Measurements from ENCODE around the gene TMEM247.

The TMEM247 gene

GRCh38 chr2:46479265-46479664 is at the start of gene TMEM247:
Gene TMEM247 (plus strand): TSS chr2:46479565.
- Histone ChIP-seq H3K27me3 (ENCODE audit: insufficient read depth, low read length) (no peaks in the 10 kb centered on the region), H3K79me2 (ENCODE audit: control insufficient read depth, insufficient read depth, low read length, unreplicated experiment) (no peaks in the 10 kb centered on the region), H3K4me3 (ENCODE audit: low read depth, low read length) (no peak within 1 kb of the TSS), H3K27ac (ENCODE audit: low read depth, low read length) (no peak within 1 kb of the TSS), H2AFZ (ENCODE audit: low read length, unreplicated experiment) (no peak within 1 kb of the TSS), H3K36me3 (ENCODE audit: insufficient read depth, low read length) (no peaks in the 10 kb centered on the region), H3K4me1 (ENCODE audit: control insufficient read depth, insufficient read depth, low read length, unreplicated experiment) (peaks cover 18% of the 10 kb centered on the region)

DNA sequence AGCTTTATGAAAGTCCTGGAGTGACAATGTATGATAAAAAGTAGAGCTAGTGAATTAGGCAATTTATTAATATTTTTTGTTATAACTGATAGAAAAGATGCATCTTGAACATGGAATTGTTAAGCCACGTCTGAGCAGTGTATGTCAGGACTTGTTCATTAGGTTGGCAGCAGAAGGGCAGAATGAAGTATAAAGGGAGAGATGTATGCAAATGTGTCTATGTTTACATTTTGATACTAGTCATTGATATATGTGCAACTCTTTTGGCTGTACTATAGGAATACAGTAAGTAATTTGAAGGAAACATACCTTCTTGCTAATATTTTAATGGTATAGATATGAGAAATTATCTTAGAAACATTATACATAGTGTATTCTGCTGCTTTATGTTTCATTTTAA is 49.0 kb upstream of the TMEM247 start:
- no peaks in the 10 kb centered on the region for H3K4me1 ChIP-seq (ENCODE audit: control insufficient read depth, insufficient read depth, low read length, unreplicated experiment)
- no peaks in the 10 kb centered on the region for H3K36me3 ChIP-seq (ENCODE audit: insufficient read depth, low read length)
- H3K4me3 ChIP-seq (ENCODE audit: low read depth, low read length): no peak overlapping the region
- no peak overlapping the region for H3K27ac ChIP-seq (ENCODE audit: low read depth, low read length)
- no peak overlapping the region for H2AFZ ChIP-seq (ENCODE audit: low read length, unreplicated experiment)
- H3K79me2 ChIP-seq (ENCODE audit: control insufficient read depth, insufficient read depth, low read length, unreplicated experiment): no peaks in the 10 kb centered on the region
- H3K27me3 ChIP-seq (ENCODE audit: insufficient read depth, low read length): peaks cover 12% of the 10 kb centered on the region; the same call in 1 of the 2 replicates

DNA sequence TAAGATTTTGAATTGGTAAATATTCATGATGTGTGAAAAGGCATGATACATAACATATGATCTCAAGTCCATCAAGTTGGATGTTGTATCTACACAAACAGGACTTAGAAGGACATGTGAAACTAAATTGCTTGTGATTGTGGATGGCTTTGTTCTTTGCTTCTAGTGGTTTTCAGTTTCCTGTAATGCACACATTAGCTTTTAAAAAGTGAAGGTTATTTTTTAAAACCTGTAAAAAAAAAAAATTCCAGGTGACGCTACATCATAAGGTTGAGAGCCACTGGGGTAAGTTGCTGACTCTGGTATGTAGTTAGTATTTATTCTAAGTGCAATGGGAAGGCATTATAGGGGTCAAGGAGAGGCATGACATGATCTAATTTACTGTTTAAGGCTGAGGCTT is 48.4 kb upstream of the TMEM247 start:
- no peak overlapping the region for H3K4me3 ChIP-seq (ENCODE audit: low read depth, low read length)
- no peaks in the 10 kb centered on the region for H3K79me2 ChIP-seq (ENCODE audit: control insufficient read depth, insufficient read depth, low read length, unreplicated experiment)
- H3K36me3 ChIP-seq (ENCODE audit: insufficient read depth, low read length): no peaks in the 10 kb centered on the region
- peaks cover 12% of the 10 kb centered on the region; the same call in 1 of the 2 replicates for H3K27me3 ChIP-seq (ENCODE audit: insufficient read depth, low read length)
- no peak overlapping the region for H2AFZ ChIP-seq (ENCODE audit: low read length, unreplicated experiment)
- H3K27ac ChIP-seq (ENCODE audit: low read depth, low read length): no peak overlapping the region
- H3K4me1 ChIP-seq (ENCODE audit: control insufficient read depth, insufficient read depth, low read length, unreplicated experiment): no peaks in the 10 kb centered on the region

DNA sequence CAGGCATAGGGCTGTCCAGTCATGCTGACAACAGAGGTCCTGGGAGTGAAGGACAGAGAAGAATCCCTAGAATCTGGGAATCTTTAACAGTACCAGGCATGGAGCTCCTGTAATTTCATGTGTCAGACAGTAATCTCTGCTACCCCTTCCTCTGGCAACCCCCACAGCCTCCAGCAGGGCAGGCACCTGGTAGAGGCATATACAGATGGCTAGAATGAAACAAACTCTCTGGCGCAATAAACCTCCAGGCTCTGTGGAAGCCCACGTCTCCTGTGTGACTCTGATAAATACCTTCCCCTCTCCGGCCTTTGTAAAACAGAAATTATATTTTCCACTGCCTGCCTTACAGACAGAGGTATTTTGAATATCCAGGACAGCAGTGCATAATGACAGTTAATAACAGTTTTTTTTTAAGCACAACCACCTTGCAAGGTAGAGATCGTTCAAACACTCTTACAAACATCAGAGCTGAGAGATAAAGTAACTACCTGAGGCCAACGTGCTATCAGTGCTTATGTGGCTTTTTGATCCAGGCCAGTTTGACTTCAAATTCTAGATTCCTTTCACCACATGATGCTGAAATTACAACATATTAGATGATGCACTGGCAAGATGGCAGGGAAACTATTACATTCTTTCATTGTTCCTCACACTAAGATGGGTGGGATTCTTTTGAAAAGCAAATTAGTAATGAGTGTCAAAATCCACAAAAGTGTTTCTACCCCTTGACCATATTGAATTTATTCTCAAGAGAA is 47.7 kb upstream of the TMEM247 start:
- H3K4me3 ChIP-seq (ENCODE audit: low read depth, low read length): no peak overlapping the region
- no peak overlapping the region for H2AFZ ChIP-seq (ENCODE audit: low read length, unreplicated experiment)
- no peaks in the 10 kb centered on the region for H3K4me1 ChIP-seq (ENCODE audit: control insufficient read depth, insufficient read depth, low read length, unreplicated experiment)
- no peak overlapping the region for H3K27ac ChIP-seq (ENCODE audit: low read depth, low read length)
- H3K27me3 ChIP-seq (ENCODE audit: insufficient read depth, low read length): peaks cover 12% of the 10 kb centered on the region; the same call in 1 of the 2 replicates
- H3K79me2 ChIP-seq (ENCODE audit: control insufficient read depth, insufficient read depth, low read length, unreplicated experiment): no peaks in the 10 kb centered on the region
- H3K36me3 ChIP-seq (ENCODE audit: insufficient read depth, low read length): no peaks in the 10 kb centered on the region

DNA sequence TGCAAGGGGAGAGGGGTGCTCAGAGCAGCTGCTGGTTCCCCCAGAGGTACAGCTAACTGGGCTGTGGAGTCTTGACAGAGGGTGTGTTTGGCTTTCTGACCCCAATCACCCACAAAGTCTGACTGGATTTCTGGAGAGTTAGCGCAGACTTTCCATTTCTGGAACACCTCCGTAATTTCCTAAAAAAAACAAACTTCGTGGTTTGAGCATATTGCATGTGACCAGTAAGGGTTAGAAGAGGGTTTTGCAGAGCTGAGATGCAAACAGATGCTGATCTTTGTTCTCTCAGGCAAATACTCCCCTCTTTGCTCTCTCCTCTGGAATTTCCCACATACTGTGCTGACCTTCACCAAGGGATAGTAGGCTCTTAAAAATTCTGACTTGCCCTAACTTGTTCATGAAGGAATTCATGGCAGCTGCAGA is 44.5 kb upstream of the TMEM247 start:
- H2AFZ ChIP-seq (ENCODE audit: low read length, unreplicated experiment): no peak overlapping the region
- H3K27ac ChIP-seq (ENCODE audit: low read depth, low read length): no peak overlapping the region
- no peak overlapping the region for H3K4me3 ChIP-seq (ENCODE audit: low read depth, low read length)
- peaks cover 12% of the 10 kb centered on the region for H3K27me3 ChIP-seq (ENCODE audit: insufficient read depth, low read length)
- H3K36me3 ChIP-seq (ENCODE audit: insufficient read depth, low read length): no peaks in the 10 kb centered on the region
- no peaks in the 10 kb centered on the region for H3K4me1 ChIP-seq (ENCODE audit: control insufficient read depth, insufficient read depth, low read length, unreplicated experiment)
- H3K79me2 ChIP-seq (ENCODE audit: control insufficient read depth, insufficient read depth, low read length, unreplicated experiment): no peaks in the 10 kb centered on the region

DNA sequence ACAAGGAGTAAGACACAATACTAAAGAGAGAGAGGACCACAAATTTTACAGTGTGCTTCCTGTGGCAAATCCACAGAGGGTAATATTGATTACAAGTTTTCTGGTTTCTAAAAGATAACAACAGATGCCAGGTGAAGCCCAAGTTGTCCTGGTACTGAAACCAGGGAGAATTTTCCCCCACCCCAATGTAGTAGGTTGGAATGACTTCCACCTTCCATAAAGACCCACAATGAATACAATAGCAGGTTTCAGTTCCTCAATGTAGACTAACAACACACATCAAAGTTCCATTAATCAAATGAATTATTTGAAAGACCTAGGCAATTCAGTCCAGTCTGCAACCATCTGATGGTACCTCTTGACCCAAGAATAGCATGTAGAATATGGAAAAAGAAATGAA is 44.0 kb upstream of the TMEM247 start:
- Histone ChIP-seq H3K27ac (ENCODE audit: low read depth, low read length) (no peak overlapping the region), H3K79me2 (ENCODE audit: control insufficient read depth, insufficient read depth, low read length, unreplicated experiment) (no peaks in the 10 kb centered on the region), H2AFZ (ENCODE audit: low read length, unreplicated experiment) (no peak overlapping the region), H3K4me3 (ENCODE audit: low read depth, low read length) (no peak overlapping the region), H3K36me3 (ENCODE audit: insufficient read depth, low read length) (no peaks in the 10 kb centered on the region), H3K27me3 (ENCODE audit: insufficient read depth, low read length) (peaks cover 12% of the 10 kb centered on the region), H3K4me1 (ENCODE audit: control insufficient read depth, insufficient read depth, low read length, unreplicated experiment) (no peaks in the 10 kb centered on the region)

DNA sequence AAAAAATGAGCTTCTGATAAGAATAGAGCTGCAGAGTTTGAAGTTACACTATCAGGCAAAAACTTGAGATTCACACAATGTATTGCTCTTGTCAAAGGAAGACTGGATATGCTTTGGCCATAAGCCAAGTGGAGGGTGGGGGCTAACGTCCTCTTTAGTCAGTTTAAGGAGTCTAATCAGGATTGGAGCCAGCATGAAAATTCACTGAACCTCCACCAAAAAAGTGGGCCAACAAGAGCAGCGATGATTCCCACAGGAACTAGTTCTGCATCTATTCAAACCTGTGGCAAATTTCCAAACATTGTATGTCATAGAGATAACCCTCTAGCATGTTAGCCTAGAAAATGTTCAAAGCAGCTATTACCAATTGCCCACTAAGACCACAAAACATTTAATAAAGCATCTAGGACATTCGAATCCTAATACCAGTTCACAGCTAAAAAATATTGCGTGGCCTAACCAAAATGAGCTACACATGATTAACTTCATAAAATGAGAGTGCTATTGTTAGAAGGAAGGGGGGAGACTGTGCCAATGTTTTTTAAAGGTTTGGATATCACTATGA is 43.5 kb upstream of the TMEM247 start:
- no peak overlapping the region for H3K27ac ChIP-seq (ENCODE audit: low read depth, low read length)

GRCh38 chr2:46436800-46437199 is 42.6 kb upstream of the TMEM247 start:
- no peaks in the 10 kb centered on the region for H3K36me3 ChIP-seq (ENCODE audit: insufficient read depth, low read length)
- no peak overlapping the region for H3K4me3 ChIP-seq (ENCODE audit: low read depth, low read length)
- no peak overlapping the region for H2AFZ ChIP-seq (ENCODE audit: low read length, unreplicated experiment)
- no peaks in the 10 kb centered on the region for H3K4me1 ChIP-seq (ENCODE audit: control insufficient read depth, insufficient read depth, low read length, unreplicated experiment)
- no peak overlapping the region for H3K27ac ChIP-seq (ENCODE audit: low read depth, low read length)
- peaks cover 12% of the 10 kb centered on the region for H3K27me3 ChIP-seq (ENCODE audit: insufficient read depth, low read length)
- H3K79me2 ChIP-seq (ENCODE audit: control insufficient read depth, insufficient read depth, low read length, unreplicated experiment): no peaks in the 10 kb centered on the region

More for the DNA sequence above, 43.5 kb upstream of the TMEM247 start:
- Histone ChIP-seq H3K4me1 (ENCODE audit: control insufficient read depth, insufficient read depth, low read length, unreplicated experiment) (no peaks in the 10 kb centered on the region), H3K36me3 (ENCODE audit: insufficient read depth, low read length) (no peaks in the 10 kb centered on the region), H3K4me3 (ENCODE audit: low read depth, low read length) (no peak overlapping the region), H2AFZ (ENCODE audit: low read length, unreplicated experiment) (no peak overlapping the region), H3K79me2 (ENCODE audit: control insufficient read depth, insufficient read depth, low read length, unreplicated experiment) (no peaks in the 10 kb centered on the region), H3K27me3 (ENCODE audit: insufficient read depth, low read length) (peaks cover 12% of the 10 kb centered on the region)

DNA sequence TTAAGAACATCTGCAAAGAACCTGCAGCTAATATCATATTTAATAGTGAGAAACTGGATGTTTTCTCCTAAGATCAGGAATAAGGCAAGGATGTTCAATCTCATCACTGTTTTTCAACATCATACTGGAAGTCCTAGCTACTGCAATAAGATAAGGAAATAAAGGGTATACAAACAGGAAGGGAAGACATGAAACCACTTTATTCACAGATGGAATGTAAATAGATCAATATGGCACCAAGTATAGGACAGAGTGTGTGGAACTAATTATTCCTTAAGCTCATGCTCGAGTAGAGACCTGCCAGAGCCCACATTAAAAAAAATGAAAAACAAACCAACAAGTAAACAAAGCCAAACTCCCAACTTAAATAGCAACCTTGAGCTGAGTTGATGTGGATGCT is 41.3 kb upstream of the TMEM247 start:
- Histone ChIP-seq H3K27me3 (ENCODE audit: insufficient read depth, low read length) (peaks cover 12% of the 10 kb centered on the region), H3K4me1 (ENCODE audit: control insufficient read depth, insufficient read depth, low read length, unreplicated experiment) (no peaks in the 10 kb centered on the region), H3K4me3 (ENCODE audit: low read depth, low read length) (no peak overlapping the region), H3K27ac (ENCODE audit: low read depth, low read length) (no peak overlapping the region), H3K79me2 (ENCODE audit: control insufficient read depth, insufficient read depth, low read length, unreplicated experiment) (no peaks in the 10 kb centered on the region), H2AFZ (ENCODE audit: low read length, unreplicated experiment) (no peak overlapping the region), H3K36me3 (ENCODE audit: insufficient read depth, low read length) (no peaks in the 10 kb centered on the region)

DNA sequence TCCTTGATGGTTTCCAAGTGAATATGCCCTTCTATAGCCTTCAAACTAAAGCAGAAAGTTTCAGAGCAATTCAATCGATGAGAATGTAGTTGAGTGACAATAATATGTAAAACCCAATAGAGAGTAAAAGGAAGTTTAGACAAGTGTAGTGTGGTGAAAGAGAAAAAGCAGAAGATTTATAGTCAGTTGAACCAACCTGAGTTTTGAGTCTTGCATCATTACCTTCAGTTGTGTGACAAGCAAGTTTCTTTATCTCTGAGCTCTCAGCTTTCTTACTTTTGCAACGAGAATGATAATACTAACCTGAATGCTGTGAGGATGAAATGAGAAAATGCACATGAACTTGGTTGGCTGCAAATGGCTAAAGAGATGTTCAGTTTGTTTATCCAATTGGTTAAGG is 40.6 kb upstream of the TMEM247 start:
- no peaks in the 10 kb centered on the region for H3K79me2 ChIP-seq (ENCODE audit: control insufficient read depth, insufficient read depth, low read length, unreplicated experiment)
- H2AFZ ChIP-seq (ENCODE audit: low read length, unreplicated experiment): no peak overlapping the region

GRCh38 chr2:46439582-46439981 is 39.8 kb upstream of the TMEM247 start:
- Histone ChIP-seq H3K4me1 (ENCODE audit: control insufficient read depth, insufficient read depth, low read length, unreplicated experiment) (no peaks in the 10 kb centered on the region), H3K4me3 (ENCODE audit: low read depth, low read length) (no peak overlapping the region)

More for the DNA sequence above, 40.6 kb upstream of the TMEM247 start:
- no peaks in the 10 kb centered on the region for H3K4me1 ChIP-seq (ENCODE audit: control insufficient read depth, insufficient read depth, low read length, unreplicated experiment)
- peaks cover 10% of the 10 kb centered on the region for H3K27me3 ChIP-seq (ENCODE audit: insufficient read depth, low read length)
- H3K4me3 ChIP-seq (ENCODE audit: low read depth, low read length): no peak overlapping the region
- no peaks in the 10 kb centered on the region for H3K36me3 ChIP-seq (ENCODE audit: insufficient read depth, low read length)
- no peak overlapping the region for H3K27ac ChIP-seq (ENCODE audit: low read depth, low read length)

More at GRCh38 chr2:46439582-46439981, 39.8 kb upstream of the TMEM247 start:
- Histone ChIP-seq H3K36me3 (ENCODE audit: insufficient read depth, low read length) (no peaks in the 10 kb centered on the region), H3K27me3 (ENCODE audit: insufficient read depth, low read length) (peaks cover 4% of the 10 kb centered on the region; the same call in 1 of the 2 replicates), H2AFZ (ENCODE audit: low read length, unreplicated experiment) (no peak overlapping the region), H3K27ac (ENCODE audit: low read depth, low read length) (no peak overlapping the region), H3K79me2 (ENCODE audit: control insufficient read depth, insufficient read depth, low read length, unreplicated experiment) (no peaks in the 10 kb centered on the region)

Measured in ACC112 (cell line).